Femur (tissue), 1 donor: Measurements from ENCODE around the gene COLEC11.
A peak's percentile ranks its signal among the peaks of the same experiment; 100 is the strongest.
"Not testable (repeated sequence)": the region's sequence is repeated elsewhere in the genome, so short reads cannot be mapped to it uniquely, and the experiment has no call there.

Experiments
- DNase-seq: peaks from one replicate; pipeline ENCODE4 v3.0.0-alpha.2; 2017

COLEC11 gene

GRCh38 chr2:3655871-3656761 lies 61.2 kb downstream of the COLEC11 start:
- DNase-seq: no peak

DNA sequence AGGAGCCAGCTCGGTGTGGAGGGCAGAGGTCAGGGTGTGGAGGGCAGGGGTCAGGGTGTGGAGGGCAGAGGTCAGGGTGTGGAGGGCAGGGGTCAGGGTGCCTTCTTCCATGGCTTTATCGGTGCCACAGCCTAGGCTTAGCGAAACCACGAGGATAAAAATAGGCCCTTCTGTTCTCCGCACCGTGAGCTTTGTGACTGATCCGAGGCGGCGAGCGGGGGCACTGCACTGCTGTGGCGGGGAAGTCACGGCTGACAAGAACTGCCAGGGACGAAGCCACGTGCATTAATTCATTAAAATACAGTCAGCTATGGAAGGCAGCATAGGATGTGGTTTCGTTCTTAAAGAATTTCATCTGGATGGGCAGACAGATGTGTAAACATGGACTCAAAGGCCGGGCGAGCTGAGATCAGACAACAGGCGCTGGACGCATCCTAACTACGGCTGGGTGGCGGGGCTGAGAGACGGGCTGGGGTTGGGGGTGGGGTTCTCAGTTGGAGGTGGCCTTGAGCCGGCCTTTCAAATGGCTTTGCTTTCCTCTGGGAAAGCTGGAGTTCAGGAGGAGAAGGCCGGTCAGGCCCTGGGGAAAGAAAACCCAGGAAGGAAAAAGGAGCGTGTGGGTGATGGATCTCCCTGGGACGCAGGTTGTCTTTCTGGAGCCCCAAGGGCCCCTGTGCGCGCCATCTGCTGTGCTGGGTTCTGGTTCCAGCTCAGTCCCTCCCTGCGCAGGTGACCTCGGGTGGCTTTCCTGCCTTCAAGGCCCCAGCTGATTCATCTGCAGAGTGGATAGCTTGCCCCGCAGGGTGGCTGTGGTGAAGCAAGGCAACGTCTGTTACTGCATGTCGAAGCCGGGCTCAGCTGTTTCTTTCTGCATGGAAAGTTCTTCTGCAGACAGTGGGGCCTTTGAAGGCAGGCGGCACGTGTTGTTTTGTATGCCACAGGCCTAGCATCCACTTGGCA lies 62.1 kb downstream of the COLEC11 start:
- DNase-seq: peak; percentile 57

- no peak for DNase-seq
Measured at GRCh38 chr2:3657881-3658280, 63.0 kb downstream of the COLEC11 start, which contains the start of gene ALLC. Gene ALLC (plus strand): TSS chr2:3658200. CDS start chr2:3671158, 12,958 bp downstream.

DNA sequence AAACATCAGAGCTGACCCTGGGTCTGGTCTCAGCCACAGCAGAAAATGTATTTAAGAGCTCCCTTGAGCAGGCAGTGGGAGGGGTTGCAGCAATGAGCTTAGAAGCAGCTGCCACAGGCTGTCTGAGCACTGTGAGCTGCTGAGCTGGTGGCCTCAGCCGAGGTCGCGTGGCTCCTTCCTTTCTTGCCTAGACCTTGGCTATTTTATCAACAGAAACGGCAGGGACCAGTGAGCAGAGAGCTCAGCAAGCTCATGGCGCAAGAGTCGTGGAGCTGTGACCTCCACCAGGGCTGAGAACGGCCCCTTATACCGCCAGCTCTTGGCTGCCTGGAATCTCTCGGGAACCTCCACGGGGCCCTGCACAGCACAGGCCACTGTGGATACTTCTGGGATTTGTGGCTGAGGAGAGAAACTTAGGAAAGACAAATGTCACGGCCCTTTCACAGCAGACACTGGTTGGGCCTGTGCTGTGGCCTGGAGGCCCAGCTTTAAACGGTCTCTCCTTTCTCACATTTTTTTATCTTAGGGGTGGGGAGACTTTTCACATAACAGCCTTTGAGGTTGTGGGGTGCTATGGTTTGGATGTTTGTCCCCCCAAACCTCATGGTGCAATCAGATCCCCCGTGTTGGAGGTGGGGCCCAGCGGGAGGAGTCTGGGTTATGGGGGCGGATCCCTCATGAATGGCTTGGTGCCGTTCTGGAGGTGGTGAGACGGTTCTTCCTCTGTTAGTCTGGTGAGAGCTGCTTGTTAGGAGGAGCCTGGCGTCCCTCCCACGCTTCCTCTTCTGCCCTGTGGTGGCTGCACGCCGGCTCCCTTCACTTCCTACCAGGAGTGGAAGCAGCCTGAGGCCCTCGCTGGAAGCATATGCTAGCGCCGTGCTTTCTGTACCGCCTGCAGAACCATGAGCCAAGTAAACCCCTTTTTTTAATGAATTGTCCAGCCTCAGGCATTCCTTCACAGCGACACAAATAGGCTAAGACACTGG lies 64.8 kb downstream of the COLEC11 start:
- peak; percentile 48 for DNase-seq

DNA sequence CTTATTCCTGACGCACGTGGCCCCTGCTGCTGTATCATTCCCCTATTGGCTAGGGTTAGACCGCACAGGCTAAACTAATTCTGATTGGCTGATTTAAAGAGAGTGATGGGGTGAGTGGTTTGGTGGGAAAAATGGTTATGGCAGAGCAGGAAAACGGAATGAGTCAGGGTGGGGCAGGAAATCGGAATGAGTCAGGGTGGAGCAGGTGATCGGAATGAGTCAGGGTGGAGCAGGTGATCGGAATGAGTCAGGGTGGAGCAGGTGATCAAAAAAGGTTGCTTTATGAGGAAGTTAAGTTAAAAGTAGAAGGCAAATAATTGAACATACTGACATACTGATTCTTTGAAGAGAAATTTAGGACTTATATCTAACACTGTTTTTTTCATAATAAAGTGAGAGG lies 65.7 kb downstream of the COLEC11 start:
- DNase-seq: not testable (repeated sequence)

DNA sequence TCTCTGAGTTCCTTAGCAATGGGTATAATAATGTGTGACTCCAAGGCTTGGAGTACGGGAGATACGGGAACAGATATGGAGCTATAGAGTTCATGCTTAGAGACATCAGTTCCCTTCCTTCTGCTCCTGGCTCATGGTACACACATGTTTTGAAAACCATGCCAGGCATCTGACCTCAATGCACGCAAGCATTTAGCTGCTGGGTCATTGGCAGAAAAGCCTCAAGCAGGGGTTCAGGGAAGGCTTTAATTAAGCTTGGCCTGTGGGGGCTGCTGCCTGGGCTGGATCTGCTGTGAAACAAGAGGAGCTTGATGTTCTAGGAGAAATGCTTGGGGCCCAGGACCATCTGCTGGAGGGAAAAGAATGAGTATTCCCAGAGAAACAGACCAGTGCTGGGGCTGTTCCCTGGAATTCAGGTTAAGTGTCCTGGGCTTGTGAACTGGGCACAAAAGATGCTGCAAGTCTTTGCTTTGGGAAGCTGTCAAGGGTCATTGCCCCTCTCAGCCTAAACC lies 66.3 kb downstream of the COLEC11 start:
- DNase-seq: no peak

- DNase-seq: no peak
Measured at GRCh38 chr2:3662239-3662638, 67.3 kb downstream of the COLEC11 start.

DNA sequence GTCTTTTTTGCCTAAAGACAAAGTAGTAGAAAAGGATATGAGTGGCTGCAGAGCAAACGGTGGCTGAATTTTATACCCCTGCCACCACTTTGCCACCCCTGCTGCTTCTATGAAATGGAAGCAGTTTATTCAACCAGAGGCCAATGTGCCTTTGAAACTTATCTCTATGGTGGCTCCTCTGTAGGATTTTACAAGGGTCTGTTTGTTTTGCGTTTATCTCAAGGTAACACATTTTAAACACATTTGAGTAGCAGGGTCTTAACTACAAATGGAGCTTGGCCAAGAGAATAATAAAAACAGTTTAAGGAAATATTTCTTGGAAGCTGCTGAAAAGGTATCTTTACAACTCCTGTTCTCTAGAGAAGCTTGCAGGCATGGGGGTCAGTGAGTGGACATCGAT lies 69.2 kb downstream of the COLEC11 start:
- no peak for DNase-seq

- DNase-seq: no peak
Measured at GRCh38 chr2:3664925-3665324, 70.0 kb downstream of the COLEC11 start.

DNA sequence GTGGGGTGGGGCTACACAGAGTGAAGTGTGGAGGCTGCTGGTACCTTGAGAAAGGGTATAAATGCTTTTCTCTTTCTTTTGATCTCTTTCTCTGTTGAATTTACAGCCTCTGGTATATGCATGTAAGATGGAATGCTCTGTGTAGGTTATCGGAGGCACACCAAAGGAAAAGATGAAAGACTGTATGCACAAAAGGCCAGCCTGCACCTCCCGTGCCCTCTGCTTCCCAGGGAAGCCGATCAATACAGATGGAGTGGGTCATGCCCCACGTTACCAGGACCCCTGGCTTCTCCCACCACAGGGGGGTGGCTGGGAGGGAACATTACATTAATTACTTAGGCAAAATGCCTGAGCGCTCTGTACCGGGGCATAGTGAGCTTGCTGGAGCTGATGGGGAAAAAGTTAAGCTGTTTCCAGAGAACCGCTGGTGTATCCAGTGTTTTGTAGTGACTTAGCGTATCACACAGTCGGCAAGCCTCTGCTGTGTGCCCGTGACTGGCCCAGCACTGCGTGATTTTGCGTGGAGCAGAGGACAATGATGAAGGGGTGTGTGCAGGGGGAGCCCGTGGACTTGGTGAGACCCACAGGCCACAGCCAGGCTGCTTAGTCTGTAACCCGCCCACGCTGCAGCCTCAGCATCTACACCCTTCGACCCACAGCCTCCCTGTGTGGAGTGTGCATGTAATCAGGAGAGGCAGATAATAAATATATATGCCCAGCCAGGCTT lies 71.1 kb downstream of the COLEC11 start:
- no peak for DNase-seq

GRCh38 chr2:3666613-3666975 lies 71.7 kb downstream of the COLEC11 start:
- no peak for DNase-seq

DNA sequence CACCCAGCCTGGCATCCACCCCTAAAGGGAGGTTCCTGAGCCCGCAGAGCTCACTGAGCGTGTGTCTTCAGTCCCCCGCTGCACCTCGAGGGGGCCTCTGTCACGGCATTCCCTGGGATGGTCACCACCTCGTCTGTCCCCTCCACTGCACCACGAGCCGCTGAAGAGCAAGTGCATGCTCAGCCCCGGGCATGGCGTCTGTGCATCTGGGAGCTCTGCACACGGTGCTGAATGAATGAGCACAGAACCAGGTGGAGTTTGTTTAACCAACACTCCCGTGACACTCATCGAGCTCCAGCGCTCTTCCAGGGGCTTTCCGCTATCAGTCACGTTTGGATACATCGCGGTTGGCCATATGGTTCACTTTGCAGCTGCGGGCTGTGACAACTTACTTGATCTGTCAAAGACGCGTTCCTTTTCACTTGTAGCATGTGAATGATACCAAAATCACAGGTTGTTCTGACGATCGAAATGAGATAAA lies 72.3 kb downstream of the COLEC11 start:
- DNase-seq: no peak

DNA sequence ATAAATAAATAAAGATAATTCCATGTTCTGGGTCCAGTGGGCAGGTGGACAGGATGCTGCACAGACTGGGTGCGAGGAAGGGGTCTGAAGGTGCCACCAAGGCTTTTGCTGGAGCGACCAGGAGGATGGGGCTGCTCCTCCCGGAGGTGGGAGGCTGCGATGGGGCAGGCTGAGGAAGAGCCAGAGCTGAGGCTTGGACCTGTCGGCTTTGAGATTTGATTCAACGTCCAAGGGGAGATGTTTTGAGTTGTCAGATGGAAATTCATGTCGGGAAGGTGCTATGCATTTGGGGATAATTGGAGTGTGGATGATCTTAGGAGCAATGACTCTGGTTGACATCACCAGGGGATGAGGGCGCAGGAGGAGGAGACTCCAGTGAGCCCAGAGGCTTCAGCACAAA lies 74.7 kb downstream of the COLEC11 start:
- DNase-seq: no peak

DNA sequence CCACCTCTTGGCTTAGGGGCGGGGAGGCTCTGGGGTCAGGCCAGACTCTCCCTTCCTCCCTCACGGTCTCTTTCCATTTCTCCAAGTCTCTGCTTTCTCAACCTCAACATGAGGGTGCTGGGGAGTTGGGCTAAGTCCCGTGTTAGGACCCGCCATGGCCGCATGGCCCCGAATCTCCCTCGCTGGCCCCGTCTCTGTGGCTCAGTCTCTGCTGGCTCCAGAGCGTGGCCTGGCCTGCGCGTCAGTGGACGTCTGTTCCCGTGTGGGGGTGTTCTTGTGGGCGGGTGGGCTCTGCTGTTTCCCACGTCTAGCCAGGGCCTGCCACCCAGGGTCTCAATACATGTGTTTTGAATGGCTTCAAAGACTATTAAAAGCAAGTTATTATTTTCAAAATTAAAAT lies 75.5 kb downstream of the COLEC11 start:
- no peak for DNase-seq

- DNase-seq: no peak
Measured at GRCh38 chr2:3670941-3671340, 76.0 kb downstream of the COLEC11 start.

DNA sequence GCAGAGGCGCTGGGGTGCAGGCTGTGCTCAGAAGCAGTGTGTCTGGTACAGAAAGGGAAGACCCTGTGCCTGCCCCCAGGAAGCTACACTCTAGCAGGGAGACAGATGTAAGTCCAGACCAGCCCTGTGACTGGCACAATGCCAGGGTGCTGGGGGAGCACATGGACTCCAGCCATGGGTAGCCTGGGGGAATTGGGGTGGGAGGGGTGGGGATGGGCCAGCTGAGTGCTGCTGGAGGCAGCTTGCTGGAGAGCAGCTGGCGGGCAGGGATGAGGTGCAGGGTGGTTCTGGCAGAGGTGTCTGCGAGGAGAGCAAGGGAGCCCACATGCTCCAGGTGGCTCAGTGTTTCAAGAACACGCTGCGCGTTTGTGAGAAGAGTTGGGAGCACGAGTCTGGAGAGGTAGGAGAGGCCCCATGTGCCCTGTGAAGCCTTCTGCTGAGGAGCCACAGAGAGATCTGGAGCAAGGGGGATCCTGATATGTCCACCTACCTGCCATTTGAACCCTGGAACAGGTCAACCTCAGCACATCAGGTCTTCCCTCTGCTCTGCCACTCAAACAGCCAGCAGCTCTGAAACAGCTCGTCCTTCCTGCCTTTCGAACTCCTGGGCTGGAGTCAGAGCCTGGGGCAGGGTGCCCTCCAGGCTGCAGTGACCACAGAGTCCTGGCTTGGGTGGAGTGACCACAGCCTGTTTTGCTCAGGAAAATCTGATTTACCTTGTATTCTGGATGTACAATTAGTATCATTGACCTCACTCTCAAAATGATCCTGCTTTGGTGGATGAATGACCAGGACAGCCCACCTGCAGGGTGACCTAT lies 78.2 kb downstream of the COLEC11 start:
- DNase-seq: no peak

DNA sequence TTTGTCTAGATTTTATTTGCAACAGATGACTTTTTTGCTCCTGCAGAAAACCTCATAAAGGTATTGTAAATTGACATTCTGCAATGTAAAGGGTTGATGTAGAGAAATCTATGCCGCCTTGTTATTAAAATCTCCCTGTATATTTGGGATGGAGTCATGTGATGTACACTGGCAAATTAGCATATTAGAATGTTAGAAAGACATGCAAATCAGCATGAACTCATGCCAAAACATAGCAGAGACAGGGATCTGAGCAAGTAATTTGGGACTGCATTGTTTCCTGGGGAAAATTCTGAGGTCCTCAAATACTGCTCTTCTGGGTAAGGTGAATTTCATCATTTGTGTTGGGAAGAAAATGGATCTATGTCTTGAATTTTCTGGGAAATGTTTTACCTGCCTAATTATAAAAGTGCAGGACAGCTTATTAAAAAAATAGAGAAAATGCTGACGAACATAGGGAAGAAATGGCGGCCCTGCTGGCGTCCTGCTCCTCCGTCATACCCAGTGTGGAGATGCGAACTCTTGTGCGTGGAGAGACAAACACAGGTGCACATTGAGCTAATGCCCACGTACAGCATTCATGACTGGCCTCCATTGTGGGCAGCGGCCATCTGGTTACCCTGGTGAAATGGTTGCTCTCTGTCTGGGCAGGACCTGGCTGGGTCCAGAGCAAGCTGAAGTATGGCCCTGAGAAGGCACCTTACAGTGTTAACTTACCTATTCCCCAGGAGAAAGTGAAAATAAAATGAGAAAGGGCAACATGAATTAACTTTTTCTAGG lies 79.3 kb downstream of the COLEC11 start:
- no peak for DNase-seq

- DNase-seq: no peak
Measured at GRCh38 chr2:3675687-3676086, 80.8 kb downstream of the COLEC11 start.

GRCh38 chr2:3677436-3677835 lies 82.5 kb downstream of the COLEC11 start:
- no peak for DNase-seq

GRCh38 chr2:3678212-3678611 lies 83.3 kb downstream of the COLEC11 start:
- DNase-seq: no peak
